ENCODE measurements around the gene NAALADL2.
"Not testable (repeated sequence)": the region's sequence is repeated elsewhere in the genome, so short reads cannot be mapped to it uniquely, and the experiment has no call there.

NAALADL2 gene

DNA sequence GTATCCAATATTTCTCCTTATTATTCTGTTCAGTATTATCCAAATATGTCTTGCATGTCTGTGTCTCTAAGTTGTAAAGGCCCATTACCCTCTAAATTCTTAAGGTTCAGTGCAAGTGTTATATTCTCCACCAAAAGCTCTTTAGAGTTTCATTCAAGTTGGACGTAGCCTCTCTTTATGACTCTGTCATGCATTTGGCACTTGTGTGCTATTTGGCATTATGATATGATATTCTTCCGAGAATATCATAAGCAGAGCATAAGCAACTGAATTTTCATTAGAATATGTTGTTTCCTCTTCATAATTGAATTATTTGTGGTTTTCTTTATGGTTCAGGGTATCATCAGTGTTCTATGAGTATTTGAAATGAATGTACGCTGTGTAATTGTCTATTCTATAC, 594.2 kb downstream of the NAALADL2 start:
- no peak for DNase-seq

DNA sequence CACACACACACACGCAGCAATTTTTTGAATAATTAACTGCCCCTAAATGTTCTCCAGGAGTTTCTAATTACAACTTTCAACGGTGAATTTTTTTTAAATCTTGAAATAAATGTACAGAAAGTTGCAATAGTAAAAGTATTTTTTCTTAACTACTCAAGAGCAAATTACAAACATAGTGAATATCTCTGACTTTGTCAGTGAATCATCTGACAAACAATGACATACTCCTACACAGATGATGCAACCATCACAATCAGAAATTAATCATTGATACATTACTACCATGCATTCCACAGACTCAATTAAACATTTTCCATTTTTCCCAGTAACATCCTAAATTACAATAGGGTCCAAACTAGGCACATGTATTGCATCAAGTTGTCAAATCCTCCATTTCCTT, 597.3 kb downstream of the NAALADL2 start:
- no peak for DNase-seq

DNA sequence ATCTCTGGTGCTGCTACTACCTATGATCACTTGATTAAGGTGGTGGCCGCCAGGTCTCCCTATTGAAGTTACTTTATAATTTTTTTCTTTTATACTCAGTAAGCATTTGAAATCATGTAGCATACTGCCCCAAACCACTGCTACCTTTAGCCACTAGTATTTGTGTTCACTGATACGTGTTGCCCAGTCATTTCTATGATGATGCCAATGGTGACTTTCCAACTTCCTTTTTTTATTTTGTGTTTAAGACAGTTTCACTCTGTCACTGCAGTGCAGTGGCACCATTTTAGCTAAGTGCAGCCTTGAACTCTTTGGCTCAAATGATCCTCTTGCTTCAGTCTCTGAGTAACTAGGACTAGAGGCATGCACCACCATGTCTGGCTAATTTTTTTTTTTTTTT, 598.2 kb downstream of the NAALADL2 start:
- no peak for DNase-seq

DNA sequence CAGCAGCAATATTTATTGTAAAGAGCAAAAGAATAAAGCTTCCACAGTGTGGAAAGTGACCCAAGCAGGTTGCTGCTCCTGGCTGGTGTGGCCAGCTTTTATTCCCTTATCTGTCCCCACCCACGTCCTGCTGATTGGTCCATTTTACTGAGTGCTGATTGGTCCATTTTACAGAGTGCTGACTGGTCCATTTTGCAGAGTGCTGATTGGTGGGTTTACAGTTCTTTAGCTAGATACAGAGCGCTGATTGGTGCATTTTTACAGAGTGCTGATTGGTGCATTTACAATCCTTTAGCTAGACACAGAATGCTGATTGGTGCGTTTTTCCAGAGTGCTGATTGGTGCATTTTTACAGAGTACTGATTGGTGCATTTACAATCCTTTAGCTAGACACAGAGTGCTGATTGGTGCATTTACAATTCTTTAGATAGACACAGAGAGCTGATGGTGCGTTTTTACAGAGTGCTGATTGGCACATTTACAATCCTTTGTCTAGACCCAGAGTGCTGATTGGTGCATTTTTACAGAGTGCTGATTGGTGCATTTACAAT, 601.8 kb downstream of the NAALADL2 start:
- DNase-seq: not testable (repeated sequence)

DNA sequence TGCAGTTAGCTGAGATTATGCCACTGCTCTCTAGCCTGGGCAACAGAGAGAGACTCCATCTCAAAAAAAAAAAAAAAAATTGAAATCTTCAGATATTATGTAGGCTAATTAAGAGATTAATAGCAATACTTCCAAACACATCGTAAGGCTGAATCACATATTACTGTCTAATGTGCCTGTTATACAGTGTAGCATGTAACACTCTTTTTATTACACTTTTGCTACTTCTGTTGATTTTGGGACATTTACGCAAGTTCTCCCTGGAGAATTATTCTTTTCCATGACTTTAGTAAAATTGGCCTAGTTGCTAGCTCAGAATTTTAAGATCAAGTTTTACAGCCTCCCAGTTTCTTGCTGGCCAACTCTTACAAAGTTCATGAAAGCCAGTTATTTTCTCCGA, 605.2 kb downstream of the NAALADL2 start:
- DNase-seq: no peak

DNA sequence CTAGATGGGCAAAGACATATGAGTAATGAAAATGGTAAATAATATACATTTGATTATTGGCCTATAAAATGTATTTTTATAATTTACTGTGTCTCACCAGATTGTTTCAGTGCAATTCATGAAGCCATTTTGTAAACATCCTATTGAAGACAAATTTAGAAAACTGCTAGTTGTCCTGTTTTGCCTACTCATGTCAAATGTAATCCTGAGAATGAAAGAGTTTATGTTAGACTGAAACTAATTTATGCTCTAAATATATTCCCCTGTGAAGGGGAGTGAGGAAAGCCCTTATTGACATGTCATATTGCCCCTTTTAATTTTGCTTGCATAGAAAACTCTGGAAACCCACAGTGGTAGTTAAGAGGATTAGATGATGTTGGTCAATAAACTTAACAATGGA, 610.0 kb downstream of the NAALADL2 start:
- DNase-seq: no peak

DNA sequence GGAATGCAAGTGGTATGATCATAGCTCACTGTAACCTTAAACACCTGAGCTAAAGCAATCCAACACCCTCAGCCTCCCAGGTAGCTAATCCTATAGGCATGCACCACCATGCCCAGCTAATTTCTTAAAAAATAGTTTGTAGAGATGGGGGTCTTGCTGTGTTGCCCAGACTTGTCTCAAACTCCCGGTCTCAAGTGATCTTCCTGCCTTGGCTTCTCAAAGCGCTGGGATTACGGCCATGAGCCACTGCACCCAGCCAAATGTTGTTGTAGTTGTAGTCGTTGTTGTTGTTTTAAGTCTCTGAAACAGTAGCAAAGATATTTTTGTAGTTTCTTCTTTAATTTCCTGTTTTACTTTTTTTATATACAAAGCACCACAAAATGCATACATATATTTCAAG, 616.6 kb downstream of the NAALADL2 start:
- DNase-seq: no peak

DNA sequence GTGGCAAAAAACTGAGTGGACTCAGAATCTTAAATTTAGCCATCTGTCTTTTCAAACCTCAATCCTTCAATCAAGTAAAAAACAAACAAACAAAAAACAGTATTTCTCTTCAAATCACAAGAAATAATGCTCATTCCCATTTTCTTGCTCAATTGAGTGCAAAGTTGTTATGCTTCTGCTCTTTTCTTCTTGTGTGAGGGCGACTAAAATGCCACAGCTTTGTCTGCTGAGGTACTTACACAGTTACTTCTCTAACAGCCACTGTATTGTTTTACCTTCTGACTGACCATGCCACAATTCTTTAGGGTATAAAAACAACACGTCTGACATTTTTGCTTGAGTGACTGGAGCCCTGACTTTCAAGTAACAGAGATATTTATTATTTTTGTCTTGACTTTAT, 617.4 kb downstream of the NAALADL2 start:
- DNase-seq: no peak

DNA sequence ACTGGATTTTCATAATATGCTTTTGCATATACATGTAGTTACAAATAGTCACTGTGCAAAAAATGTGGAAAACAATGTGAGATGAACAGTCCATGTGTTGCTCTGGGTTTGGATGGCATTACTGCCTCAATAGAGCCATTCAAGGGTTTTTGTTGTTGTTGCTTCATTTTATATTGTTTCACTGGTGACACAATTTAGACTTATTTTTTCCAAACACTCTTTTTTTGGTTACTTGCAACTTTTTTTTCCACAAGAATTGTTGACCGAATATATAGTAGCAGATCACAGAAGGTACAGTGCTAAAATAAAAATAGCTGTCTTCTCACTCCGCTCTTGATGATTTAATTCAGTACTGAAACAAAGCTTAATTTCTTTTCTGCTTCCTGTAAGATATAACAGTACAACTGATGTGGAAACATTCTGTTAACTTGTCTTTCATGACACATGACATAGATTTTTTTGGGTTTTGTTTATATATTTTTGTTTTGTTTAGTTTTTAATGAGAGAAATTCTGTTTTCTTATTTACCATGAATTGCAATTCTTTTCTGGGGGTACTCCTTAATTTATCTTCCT, 618.6 kb downstream of the NAALADL2 start:
- no peak for DNase-seq

DNA sequence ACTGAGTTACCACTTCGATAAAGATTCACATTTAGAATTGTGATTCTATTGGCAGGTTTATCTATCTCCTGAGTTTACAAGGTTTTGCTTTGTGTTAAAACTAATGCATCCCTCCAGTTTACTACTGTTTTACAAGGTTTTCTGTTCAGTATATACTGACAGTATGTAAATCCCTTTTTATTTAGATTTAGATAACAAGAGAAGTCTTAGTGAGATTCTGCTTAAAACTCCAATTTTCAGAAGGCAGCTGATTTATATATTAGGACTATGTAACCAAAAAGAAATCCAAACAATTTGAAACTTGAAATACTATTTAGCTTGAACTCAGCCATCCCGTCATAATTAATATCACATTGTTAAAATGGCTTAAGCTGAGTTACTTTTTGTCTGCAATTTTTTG, 619.2 kb downstream of the NAALADL2 start:
- no peak for DNase-seq

DNA sequence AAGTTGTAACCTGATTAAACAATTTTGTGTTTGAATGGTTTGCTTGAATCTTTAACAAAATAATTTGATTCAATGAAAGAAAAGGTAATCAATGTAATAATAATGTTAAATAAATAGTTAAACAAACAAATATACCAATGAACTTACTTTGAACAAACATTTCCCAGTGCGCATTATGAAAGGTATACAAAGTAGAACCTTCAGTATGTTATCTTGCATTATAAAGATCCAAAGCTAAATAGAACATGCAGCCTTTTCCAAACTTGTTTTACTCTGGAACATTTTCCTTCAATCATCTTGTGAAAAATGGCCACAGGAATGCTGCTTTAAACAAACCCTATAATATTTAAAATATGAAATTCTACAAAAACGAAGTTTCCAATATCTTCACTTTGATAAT, 620.0 kb downstream of the NAALADL2 start:
- no peak for DNase-seq

DNA sequence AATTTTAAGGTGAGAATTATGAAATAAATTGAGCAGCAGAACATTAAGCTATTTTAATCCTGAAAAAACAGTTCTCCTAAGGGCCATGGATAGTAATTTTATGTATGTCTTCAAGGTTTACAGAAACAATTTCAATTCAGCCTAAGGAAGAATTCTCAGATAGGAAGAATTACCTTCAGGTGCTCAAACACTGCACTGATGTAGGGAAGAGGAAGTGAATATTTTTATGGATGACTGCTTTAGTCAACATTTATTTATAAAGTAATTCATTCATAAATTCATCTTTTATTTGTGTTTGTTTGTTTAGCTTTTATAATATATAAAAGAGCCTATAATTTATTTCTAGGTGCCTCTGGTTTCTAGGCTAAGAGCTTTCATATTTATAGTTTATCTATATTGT, 620.7 kb downstream of the NAALADL2 start:
- DNase-seq: no peak

DNA sequence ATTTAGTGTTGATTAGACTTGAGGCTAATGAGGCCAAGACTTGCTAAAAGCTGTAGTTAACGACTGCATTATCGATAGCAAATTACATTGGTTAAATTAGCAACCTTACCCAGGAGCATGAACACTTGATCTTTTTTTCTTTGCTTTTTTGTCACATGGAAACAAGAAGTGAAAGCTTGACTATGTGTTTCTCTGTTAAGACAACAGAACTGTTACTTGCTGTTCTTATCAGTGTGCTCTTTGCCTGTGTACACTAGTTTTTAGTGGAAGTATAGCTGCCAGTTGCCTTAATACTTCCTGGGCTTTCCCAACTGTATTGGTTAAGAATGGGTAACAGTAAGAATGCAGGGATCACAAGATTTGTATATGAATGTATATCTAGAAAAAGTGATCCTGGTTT, 625.5 kb downstream of the NAALADL2 start:
- no peak for DNase-seq

DNA sequence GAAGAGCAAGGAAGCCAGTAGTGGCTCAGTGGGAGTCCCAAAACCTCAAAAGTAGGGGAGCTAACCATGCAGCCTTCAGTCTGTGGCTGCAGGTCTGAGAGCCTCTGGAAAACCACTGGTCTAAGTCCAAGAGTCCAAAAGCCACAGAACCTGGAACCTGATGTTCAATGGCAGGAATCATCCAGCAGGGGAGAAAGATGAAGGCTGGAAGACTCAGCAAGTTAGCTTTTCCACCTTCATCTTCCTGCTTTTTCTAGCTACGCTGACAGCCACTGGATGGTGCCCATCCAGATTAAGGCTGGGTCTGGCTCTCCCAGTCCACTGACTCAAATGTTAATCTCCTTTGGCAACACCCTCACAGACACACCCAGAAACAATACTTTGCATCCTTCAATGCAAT, 626.3 kb downstream of the NAALADL2 start:
- DNase-seq: no peak

DNA sequence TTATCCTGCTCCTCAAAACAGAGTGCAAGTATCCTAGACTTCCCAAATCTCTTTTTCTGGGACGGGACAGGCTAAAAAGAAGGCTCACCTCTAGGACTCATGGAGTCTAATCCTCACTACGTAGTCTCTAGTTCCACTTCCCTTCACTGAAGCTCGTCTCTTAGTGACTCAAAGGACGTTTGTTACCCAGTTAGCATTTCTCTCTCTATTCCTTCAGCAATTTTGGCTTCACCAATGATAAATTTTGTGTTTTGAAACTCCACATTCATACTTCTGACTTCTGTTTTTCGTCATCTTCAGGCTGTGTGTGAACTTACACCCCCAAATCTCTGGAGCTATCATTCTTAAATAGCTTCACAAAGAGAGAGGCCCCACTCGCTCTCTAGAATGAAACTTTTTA, 627.1 kb downstream of the NAALADL2 start:
- no peak for DNase-seq

DNA sequence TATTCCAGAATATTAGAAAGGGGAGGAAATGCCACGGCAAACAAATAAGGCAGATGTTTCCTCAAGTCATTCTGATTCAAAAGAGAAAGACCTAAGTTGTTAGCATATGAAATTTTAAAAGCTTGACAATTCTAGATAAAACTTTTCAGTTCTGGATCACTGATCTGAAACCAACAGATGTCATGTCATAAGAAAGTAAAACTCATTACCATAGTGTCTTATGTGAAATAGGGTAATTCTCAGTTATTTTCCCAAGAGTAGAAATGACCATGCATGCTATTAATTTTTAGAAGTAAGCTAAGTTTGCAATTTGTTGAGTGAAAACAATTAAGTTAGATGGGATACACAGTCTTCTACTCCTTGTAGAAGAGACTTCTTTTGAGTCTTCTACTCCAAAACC, 630.3 kb downstream of the NAALADL2 start:
- DNase-seq: no peak

DNA sequence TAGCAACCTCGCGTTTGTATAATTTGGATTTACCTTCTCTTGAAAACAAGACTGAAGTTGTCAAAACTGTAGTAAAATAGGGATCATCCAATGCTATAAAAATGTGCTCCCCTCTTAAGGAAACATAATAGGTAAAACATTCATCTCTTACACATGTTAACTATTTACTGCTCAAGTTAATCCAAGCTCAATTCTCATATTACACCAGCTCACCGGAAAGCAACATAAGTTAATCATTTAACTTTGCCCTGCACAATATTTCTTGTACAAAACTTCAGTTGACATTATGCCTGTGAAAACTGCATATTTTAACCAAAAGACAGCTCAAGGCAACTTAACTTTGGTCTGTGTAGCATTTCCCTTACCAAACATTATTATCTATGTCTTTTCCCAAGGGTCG, 634.2 kb downstream of the NAALADL2 start:
- no peak for DNase-seq

DNA sequence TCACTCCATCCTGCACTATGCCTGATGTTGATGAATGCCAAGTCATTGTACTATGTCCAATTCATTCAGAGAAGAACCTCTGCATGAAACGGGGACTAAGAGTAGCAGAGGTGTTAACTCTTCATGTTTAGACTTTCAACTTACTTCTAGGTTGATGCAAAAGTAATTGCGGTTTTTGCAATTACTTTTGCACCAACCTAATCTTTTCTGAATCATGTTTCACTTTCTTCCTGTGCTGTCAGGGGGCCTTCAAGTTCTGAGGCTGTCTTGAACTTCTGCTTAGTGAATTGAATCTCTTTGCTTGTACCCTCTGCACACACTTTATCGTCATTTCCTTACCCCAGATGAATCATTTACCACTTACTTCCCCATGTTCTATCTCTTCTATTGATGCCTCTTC, 636.2 kb downstream of the NAALADL2 start:
- no peak for DNase-seq

DNA sequence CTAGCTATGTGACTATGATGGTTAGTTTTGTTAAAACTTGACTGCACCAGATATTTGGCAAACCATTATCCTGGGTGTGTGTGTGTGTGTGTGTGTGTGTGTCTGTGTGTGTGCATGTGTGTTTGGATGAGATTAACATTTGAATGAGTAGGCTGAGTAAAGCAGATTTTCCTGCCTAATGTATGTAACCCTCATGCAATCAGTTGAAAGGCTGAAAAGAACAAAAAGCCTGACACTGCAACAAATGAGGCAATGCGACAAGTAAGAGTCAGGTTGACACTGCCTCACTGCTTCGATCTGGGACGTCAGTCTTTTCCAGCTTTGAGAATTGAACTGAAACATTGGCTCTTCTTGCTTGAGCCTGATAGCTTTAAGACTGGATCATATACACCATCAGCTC, 643.0 kb downstream of the NAALADL2 start:
- DNase-seq: no peak

DNA sequence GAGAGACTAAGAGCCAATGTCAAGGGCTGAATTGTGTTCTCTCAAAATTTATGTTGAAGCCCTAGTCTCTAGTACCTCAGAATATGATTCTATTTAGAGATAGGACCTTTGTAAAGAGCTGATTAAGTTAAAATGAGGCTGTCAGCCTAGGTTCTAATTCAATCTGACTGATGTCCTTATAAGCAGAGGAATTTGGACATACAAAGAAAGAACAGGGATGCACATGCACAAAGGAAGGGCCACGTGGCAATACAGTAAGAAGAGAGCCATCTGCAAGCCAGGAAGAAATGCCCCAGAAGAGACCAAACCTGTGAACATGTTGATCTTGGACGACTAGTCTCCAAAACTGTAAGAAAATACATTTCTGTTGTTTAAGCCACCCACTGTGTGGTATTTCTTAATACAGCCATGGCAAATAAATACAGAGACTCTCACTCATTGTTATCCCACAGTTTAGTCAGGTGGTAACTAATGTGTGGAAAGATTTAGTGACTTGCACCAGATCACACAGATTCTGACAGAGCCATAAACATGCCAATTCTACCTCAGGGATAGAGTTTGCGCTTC, 652.2 kb downstream of the NAALADL2 start:
- DNase-seq: no peak

DNA sequence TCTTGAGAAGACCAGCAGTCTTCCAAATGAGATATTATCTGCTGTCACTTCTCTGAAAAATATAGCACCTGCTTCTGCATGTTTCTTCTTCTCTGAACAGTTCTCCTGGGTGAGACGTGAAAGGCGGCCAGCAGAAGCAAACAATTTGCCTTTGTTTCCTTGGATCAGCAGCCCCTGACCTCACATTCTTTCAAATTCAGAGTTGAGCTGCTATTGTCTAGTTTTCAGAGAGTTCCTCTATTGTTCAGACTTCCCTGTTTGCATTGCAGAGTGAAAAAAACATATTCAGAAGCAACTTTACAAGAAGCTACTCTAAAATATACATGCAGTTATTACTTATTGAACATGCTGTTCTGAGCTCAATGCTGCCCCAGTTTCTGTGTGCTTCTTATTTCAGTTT, 653.6 kb downstream of the NAALADL2 start:
- DNase-seq: no peak

DNA sequence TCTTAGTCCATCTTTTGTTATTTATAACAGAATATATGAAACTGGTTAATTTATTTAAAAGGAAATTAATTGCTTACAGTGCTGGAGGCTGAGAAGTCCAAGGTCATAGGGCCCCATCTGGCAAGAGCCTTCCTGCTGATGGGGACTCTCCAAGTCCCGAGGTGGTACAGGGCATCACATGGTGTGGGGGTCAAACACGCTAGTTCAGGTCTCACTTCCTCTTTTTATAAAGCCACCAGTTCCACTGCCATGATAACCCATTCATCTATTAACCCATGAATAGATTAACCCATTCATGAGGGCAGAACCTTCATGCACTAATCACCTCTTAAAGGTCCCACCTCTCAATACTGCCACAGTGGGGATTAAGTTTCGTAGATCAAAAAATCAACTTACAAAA, 659.3 kb downstream of the NAALADL2 start:
- no peak for DNase-seq

DNA sequence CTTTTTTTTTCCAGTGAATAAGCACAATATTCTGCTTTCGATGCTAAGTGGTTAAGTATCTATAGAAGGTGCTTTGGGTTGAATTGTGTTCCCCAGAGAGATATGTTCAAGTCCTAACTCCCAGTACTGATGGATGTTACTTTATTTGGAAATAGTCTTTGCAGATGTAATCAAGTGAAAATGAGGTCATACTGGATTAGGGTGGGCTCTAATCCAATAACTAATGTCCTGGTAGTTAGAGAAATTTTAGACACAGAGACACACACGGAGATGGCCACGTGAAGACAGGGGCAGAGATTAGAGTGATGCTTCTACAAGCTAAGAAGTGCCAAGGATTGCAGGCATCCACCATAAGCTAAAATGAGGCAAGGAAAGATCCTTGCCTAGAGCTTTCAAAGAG, 662.3 kb downstream of the NAALADL2 start:
- DNase-seq: no peak

DNA sequence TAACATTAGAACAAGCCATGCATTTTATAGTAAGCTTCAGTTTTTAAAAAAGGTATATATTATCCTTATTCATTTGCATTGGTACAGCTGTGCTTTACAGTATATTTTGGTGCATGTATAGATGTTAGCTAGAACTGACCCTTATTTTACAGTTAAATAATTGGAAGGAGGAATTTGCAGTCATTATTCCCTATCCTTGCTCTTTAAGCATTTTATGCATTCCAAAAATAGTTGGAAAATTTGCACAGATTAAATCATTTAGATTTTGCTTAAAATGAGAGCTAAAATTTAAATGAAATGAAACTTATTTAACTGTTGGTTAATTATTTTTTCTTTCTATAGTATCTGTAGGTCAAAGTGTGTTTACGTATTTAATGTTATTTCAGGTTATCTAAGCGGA, 667.1 kb downstream of the NAALADL2 start:
- no peak for DNase-seq

DNA sequence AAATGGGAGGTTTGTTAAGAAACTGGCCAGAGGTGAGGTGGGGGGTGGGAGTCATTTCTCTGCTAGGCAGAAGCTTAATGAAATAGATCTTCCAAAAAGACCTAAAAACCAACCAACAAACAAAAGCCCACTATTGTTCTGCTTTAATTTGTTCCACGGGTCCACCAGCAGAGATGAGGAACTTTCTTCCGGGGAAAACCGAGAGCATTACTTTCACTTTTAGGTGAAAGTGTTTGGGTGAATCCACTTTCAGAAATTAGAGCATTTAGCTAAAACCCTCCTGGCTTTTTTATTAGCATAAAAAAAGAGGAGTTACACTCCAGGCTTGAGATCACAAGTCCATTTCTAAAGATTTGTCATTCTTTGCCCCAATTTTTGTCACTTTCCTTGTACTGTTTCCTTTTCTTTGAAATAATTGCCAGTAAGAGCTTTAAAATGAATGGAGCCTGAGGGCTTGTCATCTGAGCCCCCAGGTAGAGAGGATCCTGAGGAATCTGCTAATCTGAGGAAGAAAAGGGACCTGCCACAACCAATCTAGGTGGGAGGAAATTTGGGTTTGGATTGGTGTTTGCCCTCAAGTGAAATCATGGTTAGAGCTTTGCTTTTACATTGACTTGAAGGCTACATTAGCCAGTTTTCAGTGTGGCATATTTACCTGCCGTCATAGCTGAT, 667.6 kb downstream of the NAALADL2 start:
- DNase-seq: no peak
